Hair follicle dermal papilla cell (primary cell): ENCODE results near the gene USP17L18. TPM values are rescaled to one million over a fixed set of nuclear protein-coding genes. Genes with fewer than 3 reads are reported as not detected.

Experiments used
- total RNA-seq: library from RNA; depleted of rRNA; stranded (reverse); fragments of >200 nt; gene quantifications from 2 replicates; pipeline ENCODE4 v1.2.3, GENCODE V29; 2012

Gene USP17L18
- not detected in 2 replicates for total RNA-seq

GRCh38 chr4:9247953-9248680 lies at the start of gene USP17L18:
Gene USP17L18, plus strand, starts transcription at chr4:9248630. Its CDS starts 0 bp downstream, at chr4:9248630.

GRCh38 chr4:9210357-9210756 lies 38.1 kb upstream of the USP17L18 start, which contains the start of gene USP17L10:
Gene USP17L10, plus strand, starts transcription at chr4:9210657. Its CDS starts 0 bp downstream, at chr4:9210657.

GRCh38 chr4:9215105-9215504 lies 33.3 kb upstream of the USP17L18 start, which contains the start of gene USP17L11:
Gene USP17L11, plus strand, starts transcription at chr4:9215405. Its CDS starts 0 bp downstream, at chr4:9215405.

GRCh38 chr4:9219852-9220251 lies 28.6 kb upstream of the USP17L18 start, which contains the start of gene USP17L12:
Gene USP17L12, plus strand, starts transcription at chr4:9220152. Its CDS starts 0 bp downstream, at chr4:9220152.

GRCh38 chr4:9224596-9224995 lies 23.8 kb upstream of the USP17L18 start, which contains the start of gene USP17L13:
Gene USP17L13, plus strand, starts transcription at chr4:9224896. Its CDS starts 0 bp downstream, at chr4:9224896.

GRCh38 chr4:9234085-9234484 lies 14.3 kb upstream of the USP17L18 start, which contains the start of gene USP17L15:
Gene USP17L15, plus strand, starts transcription at chr4:9234385. Its CDS starts 0 bp downstream, at chr4:9234385.

GRCh38 chr4:9243579-9243978 lies 4.9 kb upstream of the USP17L18 start, which contains the start of gene USP17L17:
Gene USP17L17, plus strand, starts transcription at chr4:9243879. Its CDS starts 0 bp downstream, at chr4:9243879.

GRCh38 chr4:9253078-9253477 lies 4.6 kb downstream of the USP17L18 start, which contains the start of gene USP17L19:
Gene USP17L19, plus strand, starts transcription at chr4:9253378. Its CDS starts 0 bp downstream, at chr4:9253378.

GRCh38 chr4:9257824-9258223 lies 9.4 kb downstream of the USP17L18 start, which contains the start of gene USP17L20:
Gene USP17L20, plus strand, starts transcription at chr4:9258124. Its CDS starts 0 bp downstream, at chr4:9258124.

GRCh38 chr4:9262572-9262971 lies 14.1 kb downstream of the USP17L18 start, which contains the start of gene USP17L21:
Gene USP17L21, plus strand, starts transcription at chr4:9262872. Its CDS starts 0 bp downstream, at chr4:9262872.

GRCh38 chr4:9267319-9267718 lies 18.9 kb downstream of the USP17L18 start, which contains the start of gene USP17L22:
Gene USP17L22, plus strand, starts transcription at chr4:9267619. Its CDS starts 0 bp downstream, at chr4:9267619.

Other genes starting within 250 kb of the USP17L18 start
- not detected in 2 replicates for gene FAM90A26, start 78.2 kb upstream of the USP17L18 start, total RNA-seq
- not detected in 2 replicates for gene USP17L10, start 38.0 kb upstream of the USP17L18 start, total RNA-seq
- gene USP17L11, start 33.2 kb upstream of the USP17L18 start, total RNA-seq, result not detected in 2 replicates
- gene USP17L12, start 28.5 kb upstream of the USP17L18 start, total RNA-seq, result not detected in 2 replicates
- not detected in 2 replicates for gene USP17L13, start 23.7 kb upstream of the USP17L18 start, total RNA-seq
- gene USP17L15, start 14.2 kb upstream of the USP17L18 start, total RNA-seq, result not detected in 2 replicates
- gene USP17L17, start 4.8 kb upstream of the USP17L18 start, total RNA-seq, result not detected in 2 replicates
- gene USP17L19, start 4.7 kb downstream of the USP17L18 start, total RNA-seq, result not detected in 2 replicates
- gene USP17L20, start 9.5 kb downstream of the USP17L18 start, total RNA-seq, result not detected in 2 replicates
- gene USP17L21, start 14.2 kb downstream of the USP17L18 start, total RNA-seq, result not detected in 2 replicates
- not detected in 2 replicates for gene USP17L22, start 19.0 kb downstream of the USP17L18 start, total RNA-seq
- not detected in 2 replicates for gene USP17L24, start 76.5 kb downstream of the USP17L18 start, total RNA-seq
- gene USP17L25, start 81.3 kb downstream of the USP17L18 start, total RNA-seq, result not detected in 2 replicates
- gene USP17L26, start 86.0 kb downstream of the USP17L18 start, total RNA-seq, result not detected in 2 replicates
- not detected in 2 replicates for gene USP17L5, start 90.8 kb downstream of the USP17L18 start, total RNA-seq
- gene USP17L27, start 95.5 kb downstream of the USP17L18 start, total RNA-seq, result not detected in 2 replicates
- not detected in 2 replicates for gene USP17L28, start 100.3 kb downstream of the USP17L18 start, total RNA-seq
- gene USP17L29, start 105.0 kb downstream of the USP17L18 start, total RNA-seq, result not detected in 2 replicates
- gene USP17L30, start 114.5 kb downstream of the USP17L18 start, total RNA-seq, result not detected in 2 replicates
- gene DEFB131A, start 195.8 kb downstream of the USP17L18 start, total RNA-seq, result not detected in 2 replicates